AG04449 (cell line): ENCODE data around the gene S100A13.
"Not testable (repeated sequence)": the region's sequence is repeated elsewhere in the genome, so short reads cannot be mapped to it uniquely, and the experiment has no call there.

Source experiments
- CTCF ChIA-PET: fragments of 350-600 bp; formaldehyde crosslinking; extraction: SDS; loops from one replicate; lab custom pipeline; 2021; ENCODE audit warnings: antibody characterized with exemption; lab: Yijun Ruan, JAX
- POLR2A ChIA-PET: fragments of 400-600, 350-600 bp; formaldehyde crosslinking; extraction: SDS; loops from one replicate; lab custom pipeline; 2020; ENCODE audit warnings: antibody characterized with exemption, inconsistent platforms; lab: Yijun Ruan, JAX
- DNase-seq: peaks from one replicate; pipeline ENCODE4 v3.0.0-alpha.2; 2010; ENCODE audit warnings: low read depth, low spot score
- H3K4me3 ChIP-seq: 2 replicates; pipeline ENCODE4 v1.5.1; 2011; ENCODE audit warnings: low read depth, mild to moderate bottlenecking, control low read depth, low read length
- CTCF ChIP-seq: IDR thresholded peaks from one replicate; pipeline ENCODE4 v1.5.1; 2011; ENCODE audit warnings: mild to moderate bottlenecking, moderate library complexity, low read length, control low read depth, inconsistent platforms; ENCODE audit not compliant: insufficient read depth; ENCODE audit errors: missing control alignments

S100A13 gene

DNA sequence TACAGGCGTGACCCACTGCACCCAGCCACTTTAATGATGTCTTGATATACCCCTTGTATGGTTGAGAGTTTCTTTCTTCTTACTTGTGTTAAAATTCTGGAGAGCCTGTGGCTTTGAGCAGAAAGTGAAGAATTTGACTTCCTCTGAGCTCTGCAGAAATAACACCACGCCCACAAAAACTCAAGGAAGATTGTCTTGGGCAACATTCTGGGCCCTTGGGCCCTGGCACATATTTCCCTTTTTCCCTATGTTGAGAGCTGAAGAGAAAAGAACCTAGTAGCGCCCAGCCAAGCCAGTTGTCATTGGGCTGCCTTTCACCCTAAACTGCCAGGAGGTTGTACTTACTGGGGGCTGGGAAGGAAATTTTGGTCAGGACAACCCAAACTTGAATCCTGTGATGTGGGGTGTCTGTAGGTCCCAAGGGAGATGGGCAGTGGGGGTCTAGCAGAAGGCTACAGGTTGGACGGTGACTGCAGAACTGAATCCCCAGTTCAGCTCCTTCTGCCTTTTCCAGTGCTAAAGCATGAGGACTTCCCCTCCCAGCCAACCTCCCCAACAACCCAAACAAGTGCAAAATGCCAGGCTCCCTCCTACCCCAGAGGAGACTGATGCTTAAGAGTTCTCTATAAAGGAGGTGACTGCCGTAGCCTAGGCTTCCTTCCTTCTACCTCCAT lies 19.5 kb upstream of the S100A13 start:
- ChIA-PET POLR2A (interaction anchor here (1.5 kb wide), 1 partner anchor 13 kb away, joined by 6 read pairs; the partner anchor contains the start of gene CHTOP), CTCF (interaction anchor here (0.9 to 1.5 kb wide), 2 partner anchors 9 to 181 kb away, joined by 4 to 8 read pairs; no protein-coding TSS in a partner anchor)
- no peak for DNase-seq
- no peak overlapping the region for H3K4me3 ChIP-seq
- TF ChIP-seq CTCF: no peak

DNA sequence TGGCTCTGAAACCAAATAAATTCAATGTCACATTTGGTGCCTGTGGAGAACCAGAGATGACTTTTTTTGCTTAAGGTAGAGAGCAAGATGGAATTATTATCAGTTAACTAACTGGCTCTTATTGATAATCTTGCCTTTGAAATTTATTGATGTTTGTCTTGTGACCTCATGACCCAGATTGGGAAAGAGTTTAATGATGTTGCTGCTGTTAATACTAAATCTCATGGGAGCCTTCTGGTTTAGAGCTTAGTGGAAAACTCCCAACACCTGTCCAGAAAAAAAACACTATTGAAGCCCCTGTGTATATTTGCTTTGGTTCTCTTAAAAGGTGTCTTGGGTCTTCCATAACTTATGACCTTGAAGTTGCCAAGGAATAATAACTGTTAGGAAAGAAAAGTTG lies 16.5 kb upstream of the S100A13 start:
- ChIA-PET POLR2A (interaction anchor here (2.3 to 3.0 kb wide), 2 partner anchors 10 to 17 kb away, joined by 8 to 16 read pairs; partner anchors contain the start of genes CHTOP and S100A13), CTCF (interaction anchor here (0.7 to 4.0 kb wide), 9 partner anchors 9 to 150 kb away, joined by 3 to 23 read pairs (median 6); partner anchors contain the start of genes CHTOP, S100A1 and S100A13)
- DNase-seq: no peak
- no peak overlapping the region for H3K4me3 ChIP-seq
- no peak for TF ChIP-seq CTCF

DNA sequence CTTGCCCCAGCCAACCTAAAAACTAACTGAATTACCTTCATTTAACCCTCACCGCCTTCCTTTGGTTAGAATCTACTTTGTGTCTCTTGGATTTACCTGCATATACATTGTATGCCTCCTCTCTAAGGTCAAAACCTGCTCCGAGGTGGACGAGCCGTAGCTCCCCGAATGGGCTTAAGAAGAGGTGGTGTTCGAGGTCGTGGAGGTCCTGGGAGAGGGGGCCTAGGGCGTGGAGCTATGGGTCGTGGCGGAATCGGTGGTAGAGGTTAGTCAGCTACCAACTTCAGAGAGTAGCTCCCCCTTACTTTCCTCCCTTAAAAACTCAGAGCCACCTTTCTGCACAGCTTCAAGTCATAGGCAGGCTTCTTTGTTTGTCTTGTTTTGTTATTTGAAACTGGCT lies 15.8 kb upstream of the S100A13 start:
- ChIA-PET CTCF (interaction anchor here (0.5 to 4.0 kb wide), 8 partner anchors 9 to 379 kb away, joined by 3 to 23 read pairs (median 5); partner anchors contain the start of genes CHTOP, S100A1 and S100A13), POLR2A (interaction anchor here (0.7 to 3.0 kb wide), 4 partner anchors 9 to 136 kb away, joined by 3 to 16 read pairs (median 6); partner anchors contain the start of genes CHTOP, S100A13 and S100A16)
- no peak overlapping the region for H3K4me3 ChIP-seq

DNA sequence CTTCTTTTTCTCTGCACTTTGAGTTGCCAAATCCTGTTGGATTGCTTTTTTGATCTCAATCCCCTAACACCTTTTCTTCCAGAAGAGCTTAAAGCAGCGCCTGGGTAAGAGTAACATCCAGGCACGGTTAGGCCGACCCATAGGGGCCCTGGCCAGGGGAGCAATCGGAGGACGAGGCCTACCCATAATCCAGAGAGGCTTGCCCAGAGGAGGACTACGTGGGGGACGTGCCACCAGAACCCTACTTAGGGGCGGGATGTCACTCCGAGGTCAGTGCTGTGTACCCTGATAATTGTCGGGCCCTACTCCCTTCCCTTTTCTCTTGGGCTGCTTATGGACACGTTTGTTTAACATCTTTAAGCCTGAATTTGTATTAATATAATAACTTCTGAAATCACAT lies 14.9 kb upstream of the S100A13 start:
- CTCF ChIA-PET: interaction anchor here (0.8 to 3.7 kb wide), 4 partner anchors 11 to 131 kb away, joined by 3 to 14 read pairs (median 8); partner anchors contain the start of genes S100A1 and S100A13
- POLR2A ChIA-PET: no interaction called here
- TF ChIP-seq CTCF: no peak
- no peak for DNase-seq
- no peak overlapping the region for H3K4me3 ChIP-seq

More for the DNA sequence above, 15.8 kb upstream of the S100A13 start:
- no peak for TF ChIP-seq CTCF
- DNase-seq: no peak

DNA sequence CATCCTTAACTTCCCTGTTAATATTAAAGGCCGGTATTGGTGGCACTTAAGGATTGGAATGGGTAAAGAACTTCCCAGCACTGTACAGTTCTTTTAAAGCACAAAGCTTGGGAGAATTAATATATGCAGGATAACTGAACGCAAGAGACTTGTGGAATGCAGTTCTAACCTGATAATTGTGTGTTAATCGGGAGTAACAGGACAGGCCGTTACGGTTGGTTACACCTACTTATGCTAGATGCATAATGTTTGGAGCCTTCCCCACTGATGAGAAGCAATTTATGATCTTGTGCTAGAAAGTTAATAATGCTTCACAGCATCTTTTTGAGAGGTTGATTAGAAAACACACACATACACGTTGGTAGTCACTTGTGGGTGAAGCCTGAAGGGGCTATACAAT lies 13.6 kb upstream of the S100A13 start:
- no peak overlapping the region for H3K4me3 ChIP-seq
- TF ChIP-seq CTCF: no peak
- ChIA-PET CTCF (interaction anchor here (2.0 to 3.7 kb wide), 3 partner anchors 13 to 130 kb away, joined by 4 to 14 read pairs (median 13); partner anchors contain the start of genes S100A1 and S100A13), POLR2A (interaction anchor here (0.8 to 2.2 kb wide), 4 partner anchors 11 to 74 kb away, joined by 3 to 8 read pairs (median 4); partner anchors contain the start of gene S100A13)
- DNase-seq: no peak

GRCh38 chr1:153640213-153640612 lies 12.9 kb upstream of the S100A13 start:
- H3K4me3 ChIP-seq, DNase-seq: not testable (repeated sequence)
- CTCF ChIA-PET: interaction anchor here (1.3 to 3.7 kb wide), 2 partner anchors 68 to 129 kb away, joined by 6 to 13 read pairs; no protein-coding TSS in a partner anchor
- POLR2A ChIA-PET: interaction anchor here (0.8 to 2.2 kb wide), 4 partner anchors 11 to 73 kb away, joined by 3 to 8 read pairs (median 4); partner anchors contain the start of gene S100A13
